GM19328 (cell line): ENCODE data around the gene COG8.
A peak's percentile ranks its signal among the peaks of the same experiment; 100 is the strongest.
"Not testable (repeated sequence)": the region's sequence is repeated elsewhere in the genome, so short reads cannot be mapped to it uniquely, and the experiment has no call there.

ENCODE experiments used
- ATAC-seq: cut with Tn5 transposase; IDR thresholded peaks from one replicate; pipeline ENCODE4 v1.9.1; 2021; ENCODE audit warnings: mild to moderate bottlenecking, moderate library complexity; ENCODE audit not compliant: unreplicated experiment

The COG8 gene

DNA sequence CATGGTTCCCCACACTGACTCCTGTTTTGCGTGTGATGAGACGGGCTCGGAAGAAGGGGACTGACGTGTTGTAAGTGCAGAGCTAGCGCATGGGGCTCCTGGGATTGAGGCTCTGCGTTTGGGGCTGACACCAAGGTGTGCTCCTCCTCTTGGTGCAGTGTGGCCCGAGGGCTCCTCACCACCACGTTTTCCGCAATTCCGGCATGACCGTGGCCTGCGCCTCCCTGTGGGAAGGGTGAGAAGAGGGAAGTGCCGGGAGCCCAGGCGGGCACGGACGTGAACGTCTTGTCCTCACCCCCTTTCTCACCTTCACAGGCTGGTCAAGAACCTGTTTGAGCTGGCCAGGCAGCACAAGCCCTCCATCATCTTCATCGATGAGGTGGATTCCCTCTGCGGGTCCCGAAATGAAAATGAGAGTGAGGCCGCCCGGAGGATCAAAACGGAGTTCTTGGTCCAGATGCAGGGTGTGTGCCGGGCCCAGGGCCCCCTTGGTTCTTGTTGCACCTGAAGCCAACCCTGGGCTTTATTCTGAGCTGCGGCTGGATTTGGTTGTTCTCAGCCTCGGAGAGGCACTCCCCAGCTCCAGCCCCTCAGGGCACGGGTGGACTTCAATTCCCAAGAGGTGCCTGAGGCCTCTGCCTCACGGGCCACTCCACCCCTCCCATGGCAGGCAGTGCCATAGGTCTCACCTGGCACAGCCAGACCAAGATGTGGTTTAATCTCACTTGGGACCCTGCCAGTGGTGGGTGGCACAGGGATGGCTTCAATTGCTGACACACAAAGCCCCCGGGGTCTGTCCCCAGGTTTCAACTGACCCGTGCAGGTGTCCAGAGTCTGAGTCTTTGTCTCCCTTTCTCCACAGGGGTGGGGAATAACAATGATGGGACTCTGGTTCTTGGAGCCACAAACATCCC, 19.3 kb downstream of the COG8 start:
- ATAC-seq = no peak

DNA sequence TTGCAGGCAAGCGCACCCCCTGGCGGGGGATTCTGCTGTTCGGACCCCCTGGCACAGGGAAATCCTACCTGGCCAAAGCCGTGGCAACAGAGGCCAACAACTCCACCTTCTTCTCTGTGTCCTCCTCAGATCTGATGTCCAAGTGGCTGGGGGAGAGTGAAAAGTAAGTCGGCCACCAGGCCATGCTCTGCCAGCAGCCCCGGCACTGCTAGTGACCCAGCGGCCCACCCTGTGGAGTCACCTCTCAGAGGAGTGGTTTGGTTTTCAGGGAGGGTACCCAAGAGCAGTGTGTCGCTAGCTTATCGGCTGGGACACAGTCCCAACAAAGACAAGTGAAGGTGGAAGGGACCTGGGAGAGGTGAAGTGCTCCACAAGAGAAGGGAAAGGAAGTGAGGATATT, 20.0 kb downstream of the COG8 start:
- no peak for ATAC-seq

DNA sequence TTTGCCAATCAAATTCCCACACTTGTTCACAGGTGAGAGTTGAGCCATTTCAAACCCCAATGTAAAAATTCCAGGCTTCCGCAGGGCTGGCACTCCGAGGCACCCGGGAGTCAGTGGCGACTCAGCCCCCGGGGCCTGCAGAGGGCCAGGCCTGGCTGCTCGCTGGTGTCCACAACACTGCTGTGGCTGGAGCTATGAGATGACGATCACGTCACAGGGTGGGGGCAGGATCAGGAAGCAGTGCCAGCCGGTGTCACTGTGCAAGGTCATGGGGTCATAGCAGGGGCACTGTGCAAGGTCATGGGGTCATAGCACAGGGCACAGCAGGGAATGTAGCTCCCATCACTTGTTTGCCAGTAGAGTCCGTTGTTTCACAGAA, 20.5 kb downstream of the COG8 start:
- no peak for ATAC-seq

DNA sequence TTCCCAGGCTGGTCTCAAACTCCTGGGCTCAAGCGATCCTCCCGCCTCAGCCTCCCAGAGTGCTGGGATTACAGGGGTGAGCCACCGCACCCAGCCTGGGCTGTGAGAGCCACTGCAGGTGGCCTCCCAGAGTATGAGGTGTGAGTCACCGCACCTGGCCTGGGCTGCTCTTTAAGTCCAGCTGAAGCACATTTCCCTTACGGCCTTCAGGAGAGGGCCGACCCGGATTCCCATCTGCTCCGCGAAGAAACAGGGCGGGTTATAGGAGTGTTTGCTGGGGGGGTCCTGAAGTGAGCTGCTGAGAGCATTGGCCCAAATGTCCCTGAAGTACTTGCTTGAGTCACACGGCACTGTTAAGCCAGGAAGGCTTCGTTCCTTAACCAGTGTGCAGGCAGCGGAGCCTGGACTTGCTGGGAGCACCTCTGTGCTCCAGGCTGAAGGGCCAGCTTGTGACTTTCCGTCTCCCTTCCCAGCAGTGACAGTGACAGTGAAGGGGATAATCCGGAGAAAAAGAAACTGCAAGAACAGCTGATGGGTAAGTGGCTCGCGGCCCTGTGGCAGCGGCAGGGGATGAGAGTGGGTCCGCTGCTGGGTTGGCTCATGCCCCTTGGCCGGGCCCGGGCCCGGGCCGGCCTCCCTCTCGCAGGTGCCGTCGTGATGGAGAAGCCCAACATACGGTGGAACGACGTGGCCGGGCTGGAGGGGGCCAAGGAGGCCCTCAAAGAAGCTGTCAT, 21.0 kb downstream of the COG8 start:
- no peak for ATAC-seq

DNA sequence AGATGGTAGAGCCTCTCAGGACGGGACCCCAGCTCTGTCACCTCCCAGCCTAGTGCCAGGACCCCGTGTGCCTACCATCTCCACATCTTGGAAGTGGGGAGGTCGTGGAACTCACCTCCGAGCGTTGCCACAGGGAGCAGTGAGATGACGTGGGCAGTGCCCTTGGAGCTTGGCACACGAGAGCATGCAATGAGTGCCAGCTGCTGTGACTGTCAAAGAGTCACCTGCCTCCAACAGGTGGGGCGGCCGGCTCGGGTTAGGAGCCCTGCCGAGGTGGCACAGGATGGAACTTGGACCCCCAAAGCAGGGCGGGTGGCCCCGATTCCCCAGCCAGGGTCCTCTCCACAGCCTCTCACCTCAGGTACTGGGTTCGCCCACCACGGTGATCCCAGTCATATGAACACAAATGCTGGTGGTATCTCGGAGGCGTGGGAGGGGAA, 22.7 kb downstream of the COG8 start:
- no peak for ATAC-seq

DNA sequence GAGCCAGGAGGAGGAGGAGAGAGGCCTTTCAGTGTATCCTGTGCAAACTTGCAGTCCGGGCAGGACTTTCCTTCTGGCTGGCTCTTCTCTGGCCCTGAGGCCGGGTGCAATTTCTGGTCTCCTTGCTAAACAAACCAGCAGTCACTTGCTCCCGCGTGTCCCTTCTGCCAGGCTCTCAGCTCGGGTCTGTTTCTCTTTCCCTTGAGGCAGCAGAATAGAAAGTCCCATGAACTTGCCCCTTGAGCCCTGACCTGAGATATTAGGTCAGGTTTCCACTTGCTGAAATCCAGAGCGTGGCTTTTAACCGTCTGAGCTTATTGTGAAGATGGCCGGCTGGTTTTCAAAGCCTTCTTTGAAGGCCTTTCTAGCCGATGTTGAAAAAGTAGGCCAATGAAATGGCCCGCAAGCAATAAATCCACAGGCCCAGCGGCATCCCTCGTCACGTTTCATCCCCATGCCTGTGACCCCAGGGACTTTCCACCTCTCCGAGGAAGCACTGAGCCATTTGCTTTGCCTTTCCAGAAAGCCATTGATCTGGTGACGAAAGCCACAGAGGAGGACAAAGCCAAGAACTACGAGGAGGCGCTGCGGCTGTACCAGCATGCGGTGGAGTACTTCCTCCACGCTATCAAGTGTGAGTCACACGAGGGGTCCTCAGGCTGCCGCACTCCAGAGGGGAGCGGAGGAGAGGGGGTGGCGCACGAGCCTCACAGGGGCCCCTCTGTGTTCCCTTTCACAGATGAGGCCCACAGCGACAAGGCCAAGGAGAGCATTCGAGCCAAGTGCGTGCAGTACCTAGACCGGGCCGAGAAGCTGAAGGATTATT, 23.7 kb downstream of the COG8 start:
- no peak for ATAC-seq

DNA sequence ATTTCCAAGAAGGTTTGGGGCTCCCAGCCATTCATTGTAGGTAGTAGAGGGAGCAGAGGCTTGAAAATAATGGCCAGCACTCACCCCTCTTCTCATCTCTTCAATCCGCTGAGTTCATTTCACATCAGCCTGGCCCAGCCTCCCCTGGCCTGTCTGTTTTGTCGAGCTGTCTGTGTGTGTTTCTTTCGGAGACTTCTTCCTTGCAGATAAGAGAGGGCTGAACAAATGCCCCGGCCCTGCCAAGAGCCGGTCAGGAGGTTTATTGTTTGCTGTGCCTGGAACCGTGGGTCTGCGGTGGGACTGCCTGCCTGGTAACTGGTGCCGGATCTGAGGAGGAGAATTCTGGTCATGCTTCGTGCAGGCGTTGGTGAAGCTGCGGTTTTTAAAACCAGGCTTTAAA, 24.8 kb downstream of the COG8 start:
- ATAC-seq = no peak

DNA sequence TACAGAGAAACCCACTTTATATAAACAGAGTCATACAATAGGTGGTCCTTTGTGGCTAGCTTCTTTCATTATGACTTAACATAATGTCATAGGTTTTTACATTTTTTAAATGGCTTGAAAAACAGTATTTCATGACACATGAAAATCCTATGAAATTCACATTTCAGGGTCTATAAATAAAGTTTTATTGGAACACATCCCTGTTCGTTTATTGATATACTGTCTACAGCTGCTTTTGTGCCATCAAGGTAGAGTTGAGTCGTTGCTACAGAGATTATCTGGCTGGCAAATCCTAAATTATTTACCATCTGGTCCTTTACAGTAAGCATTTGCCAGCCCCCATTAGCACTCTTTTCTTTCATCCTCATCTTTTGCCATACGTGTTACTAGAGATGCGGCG, 25.9 kb downstream of the COG8 start:
- ATAC-seq = no peak

DNA sequence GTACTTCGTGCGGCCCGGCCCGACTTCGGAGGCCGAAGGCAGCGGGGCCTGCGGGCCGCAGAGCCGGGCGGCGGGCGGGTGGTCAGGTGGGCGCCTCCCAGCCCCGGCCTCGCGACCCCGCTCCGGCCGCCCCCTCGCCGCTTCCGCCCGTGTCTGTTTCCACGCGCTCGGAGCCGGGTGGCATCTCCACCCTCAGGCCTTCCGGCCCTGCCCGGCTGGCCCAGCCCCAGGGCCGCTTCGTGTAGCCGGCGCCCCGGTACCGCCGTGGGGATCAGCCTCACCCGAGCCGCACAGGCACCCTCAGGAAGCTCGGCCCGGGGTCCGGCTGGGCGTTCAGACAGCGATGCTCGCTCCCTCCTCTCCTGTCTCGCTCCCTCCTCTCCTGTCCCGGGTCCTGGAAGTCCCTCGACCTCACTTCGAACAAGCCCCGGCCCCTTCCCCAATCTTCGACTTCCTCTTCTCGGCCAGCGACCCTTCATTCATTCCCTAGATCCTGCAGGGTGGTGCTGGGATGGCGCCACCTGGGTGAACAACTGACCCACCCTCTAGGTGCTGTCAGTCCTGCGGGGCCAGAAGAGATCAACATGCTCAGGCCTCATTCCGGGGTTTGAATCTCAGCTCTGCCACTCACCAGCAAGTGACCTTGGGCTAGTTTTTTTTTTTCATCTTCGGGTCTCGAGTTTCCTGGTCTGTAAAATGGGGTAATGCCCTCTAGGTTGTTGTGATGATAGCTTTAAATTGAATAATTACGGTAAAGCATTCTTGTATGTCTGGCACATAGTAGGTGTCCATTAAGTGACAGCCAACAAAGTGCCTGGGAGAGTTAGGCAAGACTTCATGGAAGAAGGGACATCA, 27.6 kb downstream of the COG8 start:
- peak; percentile 51 for ATAC-seq

DNA sequence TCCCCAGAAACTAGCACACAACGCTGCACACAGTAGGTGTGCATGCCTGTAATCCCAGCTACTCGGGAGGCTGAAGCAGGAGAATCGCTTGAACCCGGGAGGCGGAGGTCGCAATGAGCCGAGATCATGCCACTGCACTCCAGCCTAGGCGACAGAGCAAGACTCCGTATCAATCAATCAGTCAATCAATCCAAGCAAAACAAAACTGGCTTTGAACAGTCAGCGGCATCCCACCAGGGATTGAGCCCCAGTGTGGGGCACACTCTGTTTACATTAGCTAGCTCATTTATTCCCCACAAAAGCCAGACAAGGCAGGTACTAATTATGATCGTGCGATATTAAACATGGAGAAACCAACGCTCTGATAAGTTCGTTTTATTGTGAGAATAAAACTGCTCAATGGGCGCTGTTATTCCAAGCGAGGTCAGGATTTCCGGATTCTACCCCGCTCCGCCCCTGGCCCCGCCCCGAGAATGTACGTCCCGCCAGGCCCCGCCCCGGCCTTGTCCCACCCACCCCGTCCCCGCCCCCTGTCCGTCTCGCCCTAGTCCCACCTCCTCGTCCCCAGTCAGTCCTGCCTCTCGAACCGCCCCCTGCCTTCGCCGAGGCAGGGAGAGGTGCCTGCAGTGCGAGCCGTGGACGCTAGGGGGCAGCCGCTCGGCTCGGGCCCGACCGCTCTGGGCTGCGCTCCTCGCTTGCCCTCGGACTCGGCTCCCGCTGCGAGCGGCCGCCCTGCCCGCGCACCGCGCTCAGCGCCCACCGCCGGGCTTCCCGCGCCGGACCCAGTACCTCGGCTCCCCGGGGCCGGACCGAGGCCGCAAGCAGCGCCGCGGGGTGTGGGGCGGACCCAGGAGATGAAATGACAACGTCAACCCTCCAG, 28.5 kb downstream of the COG8 start, which contains the start of gene VPS4A:
TSS of gene VPS4A (plus strand) at position 698 of the 880 bp plus-strand sequence. CDS start at position 860, 162 bp downstream.
- peak; percentile 94 for ATAC-seq

DNA sequence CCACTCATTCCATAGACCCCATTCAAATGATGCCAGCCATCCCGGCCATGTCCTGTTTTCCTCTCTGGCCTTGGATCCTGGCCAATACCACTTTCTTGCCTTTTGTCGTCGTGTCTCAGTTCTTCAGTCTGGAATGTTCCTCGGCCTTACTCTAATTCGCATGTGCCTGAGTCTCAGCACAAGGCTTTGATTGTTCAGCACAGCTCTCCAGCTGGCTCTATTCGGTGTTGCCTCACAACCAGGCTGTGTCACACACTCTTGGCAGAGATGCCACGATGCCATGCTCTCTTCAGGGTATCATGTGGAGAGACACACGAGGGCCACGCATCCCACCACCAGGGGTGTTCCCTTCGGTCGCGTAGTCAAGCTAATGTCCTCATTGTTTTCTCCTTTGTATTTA, 30.0 kb downstream of the COG8 start:
- no peak for ATAC-seq

DNA sequence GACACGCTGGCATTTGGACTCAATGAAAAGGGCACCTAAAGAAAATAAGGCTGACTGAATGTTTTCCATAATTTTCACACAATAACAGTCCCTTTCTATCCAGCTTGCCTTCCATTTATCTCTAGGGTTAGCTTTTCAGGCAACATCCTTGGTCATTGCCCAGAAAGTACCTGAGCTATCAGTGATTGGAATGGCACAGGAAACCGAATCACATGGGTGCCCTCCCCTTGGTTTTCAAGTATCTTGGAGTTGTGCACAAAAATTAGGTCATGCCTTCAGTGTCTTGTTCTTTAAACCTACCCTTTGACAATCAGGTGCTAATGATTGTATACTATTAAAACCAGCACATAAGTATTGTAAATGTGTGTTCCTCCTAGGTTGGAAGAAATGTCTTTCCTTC, 31.5 kb downstream of the COG8 start:
- ATAC-seq = no peak

DNA sequence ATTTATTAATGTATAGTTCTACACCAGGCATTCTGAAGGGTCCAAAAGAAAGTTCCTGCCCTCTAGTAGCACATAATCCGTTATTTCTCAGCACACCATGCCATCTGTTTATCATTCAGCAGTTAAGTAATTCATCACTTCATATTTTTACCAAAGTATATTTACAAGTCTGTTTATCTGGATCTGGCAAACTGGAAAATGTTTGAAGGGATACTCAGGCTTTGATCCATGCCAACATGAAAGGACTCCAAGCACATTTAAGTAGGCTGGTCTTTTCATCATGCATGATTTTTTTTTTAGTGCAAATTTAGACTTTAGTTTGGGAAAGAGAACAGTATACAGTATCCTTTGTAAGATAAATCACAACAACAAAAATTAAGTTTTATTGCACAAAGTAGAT, 32.3 kb downstream of the COG8 start:
- ATAC-seq = no peak

DNA sequence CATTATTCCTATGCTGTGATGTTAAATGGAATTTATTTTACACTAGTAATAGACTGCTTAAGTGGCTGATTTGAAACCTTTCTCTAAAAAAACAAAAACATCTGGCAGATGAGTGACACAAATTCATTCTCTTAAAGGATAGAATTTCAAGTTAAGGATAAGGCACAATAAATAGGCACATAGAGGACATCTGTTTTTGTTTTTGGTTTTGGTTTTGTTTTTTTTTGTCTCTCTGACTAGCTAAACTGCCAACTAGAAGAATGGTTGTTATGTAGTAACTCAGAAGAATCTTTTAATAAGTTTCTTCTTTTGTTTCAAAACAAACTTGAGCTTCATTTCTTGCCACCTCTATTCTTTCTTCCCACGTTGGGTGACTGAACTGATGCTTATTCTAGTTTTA, 33.3 kb downstream of the COG8 start:
- ATAC-seq = no peak

DNA sequence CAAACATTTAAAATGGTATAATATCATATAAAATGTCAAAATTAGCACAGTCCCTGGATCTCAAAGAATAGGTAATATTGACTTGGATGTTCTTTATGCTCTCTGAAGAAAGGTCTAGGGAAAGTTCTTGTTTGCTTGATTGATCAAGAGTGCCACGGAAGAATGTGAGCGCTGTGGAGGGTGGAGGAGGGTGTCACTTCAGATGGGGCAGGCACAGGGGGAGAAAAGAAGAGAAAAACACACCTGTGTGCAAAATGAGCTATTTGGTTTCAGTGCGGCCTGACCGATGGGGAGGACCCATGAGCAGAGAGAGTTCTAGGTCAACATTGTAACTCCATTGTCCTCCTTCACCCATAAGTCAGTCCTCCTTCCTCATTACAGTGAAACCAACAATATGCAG, 37.1 kb downstream of the COG8 start:
- ATAC-seq = no peak

DNA sequence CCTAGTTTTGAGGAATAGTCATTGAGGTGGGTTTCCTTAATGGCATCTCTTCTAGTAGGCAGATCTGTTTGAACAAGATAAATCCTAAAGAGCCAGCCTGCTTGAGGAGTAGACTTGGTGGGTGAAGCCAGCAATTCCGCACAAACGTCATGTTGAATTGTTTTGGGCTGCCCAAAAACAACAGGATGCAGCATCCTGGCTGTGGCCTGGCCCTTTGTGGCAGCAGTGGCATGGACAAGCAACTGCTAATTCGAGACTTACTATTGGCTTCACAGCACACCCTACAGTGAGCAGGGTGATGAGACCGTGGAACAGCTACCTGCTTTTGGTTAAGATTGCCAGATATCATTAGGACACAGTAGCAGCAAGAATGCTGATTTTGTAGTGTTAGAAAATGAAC, 37.5 kb downstream of the COG8 start:
- ATAC-seq = no peak

DNA sequence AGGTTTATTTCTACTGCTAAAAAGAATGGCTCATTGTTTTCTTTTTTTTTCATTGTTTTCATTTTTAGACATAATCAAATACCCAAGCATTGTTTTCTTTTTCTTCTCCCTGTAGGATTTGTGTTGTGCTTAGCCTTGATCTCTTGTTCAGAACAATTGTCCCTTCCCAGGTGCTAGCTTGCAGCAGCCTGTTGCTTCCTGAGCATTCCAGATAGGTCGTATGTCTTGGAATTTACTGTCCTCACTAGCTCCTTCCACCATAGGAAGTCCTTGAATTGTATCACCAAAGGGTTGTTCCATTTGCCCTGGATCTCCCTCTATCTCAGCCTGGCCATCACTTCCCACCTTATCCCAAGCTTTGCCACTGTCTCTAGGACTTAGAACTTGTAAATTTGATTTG, 38.2 kb downstream of the COG8 start:
- ATAC-seq = no peak

DNA sequence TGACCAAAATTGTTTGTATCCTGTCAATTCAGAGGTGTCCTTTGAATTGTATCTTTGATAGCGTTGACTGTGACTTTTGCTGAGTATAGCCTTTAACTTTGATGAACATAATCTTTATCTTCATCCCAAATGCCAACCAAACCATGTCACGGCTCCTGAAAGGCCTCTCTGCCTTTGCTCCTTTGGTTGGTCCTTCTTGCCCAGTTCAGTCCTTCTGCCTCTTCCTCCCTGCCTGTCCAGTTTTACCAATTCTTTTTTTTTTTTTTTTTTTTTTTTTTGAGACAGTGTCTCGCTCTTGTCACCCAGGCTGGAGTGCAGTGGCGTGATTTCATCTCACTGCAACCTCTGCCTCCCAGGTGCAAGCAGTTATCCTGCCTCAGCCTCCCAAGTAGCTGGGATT, 41.1 kb downstream of the COG8 start:
- ATAC-seq = no peak

DNA sequence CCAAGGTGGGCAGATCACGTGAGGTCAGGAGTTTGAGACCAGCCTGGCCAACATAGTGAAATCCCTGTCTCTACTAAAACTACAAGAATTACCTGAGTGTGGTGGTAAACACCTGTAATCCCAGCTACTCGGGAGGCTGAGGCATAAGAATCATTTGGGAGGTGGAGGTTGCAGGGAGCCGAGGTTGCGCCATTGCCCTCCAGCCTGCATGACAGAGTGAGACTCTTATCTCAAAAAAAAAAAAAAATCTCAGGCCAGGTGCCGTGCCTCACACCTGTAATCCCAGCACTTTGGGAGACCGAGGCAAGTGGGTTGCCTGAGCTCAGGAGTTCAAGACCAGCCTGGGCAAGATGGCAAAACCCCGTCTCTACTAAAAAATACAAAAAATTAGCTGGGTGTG, 42.6 kb downstream of the COG8 start:
- not testable (repeated sequence) for ATAC-seq
